MCF 10A (cell line): ENCODE data around the gene CCDC40. TPM values are rescaled to one million over a fixed set of nuclear protein-coding genes. Genes with fewer than 3 reads are reported as not detected.
"Not testable (repeated sequence)": the region's sequence is repeated elsewhere in the genome, so short reads cannot be mapped to it uniquely, and the experiment has no call there.

Experiments
- BruUV-seq: library from RNA; stranded (reverse); fragments of 400-500 nt; replicated peaks from 2 replicates; lab custom pipeline; 2021; lab: Mats Ljungman, UMichigan
- CTCF ChIA-PET: fragments of 300-600 bp; sonication (Branson Sonifier 250); formaldehyde crosslinking; extraction: SDS; loops from one replicate; lab custom pipeline; 2021; ENCODE audit warnings: antibody characterized with exemption, inconsistent platforms; lab: Yijun Ruan, JAX
- POLR2A ChIA-PET: fragments of 300-600, 350-650 bp; sonication (Branson Sonifier 250); formaldehyde crosslinking; extraction: SDS; loops from one replicate; lab custom pipeline; 2020; ENCODE audit warnings: antibody characterized with exemption, inconsistent platforms; lab: Yijun Ruan, JAX
- DNase-seq: peaks from one replicate; pipeline ENCODE4 v3.0.0-alpha.2; 2018; ENCODE audit not compliant: unreplicated experiment
- H3K27ac Mint-ChIP-seq: one replicate; pipeline ENCODE4 v1.8.0; 2022; ENCODE audit warnings: mild to moderate bottlenecking, low read depth, mixed read lengths; ENCODE audit not compliant: unreplicated experiment
- H3K27me3 Mint-ChIP-seq: one replicate; pipeline ENCODE4 v1.8.0; 2022; ENCODE audit warnings: mixed read lengths; ENCODE audit not compliant: insufficient read depth, unreplicated experiment
- H3K36me3 Mint-ChIP-seq: one replicate; pipeline ENCODE4 v1.8.0; 2022; ENCODE audit warnings: mild to moderate bottlenecking, moderate library complexity, mixed read lengths; ENCODE audit not compliant: insufficient read depth, unreplicated experiment
- H3K4me1 Mint-ChIP-seq: one replicate; pipeline ENCODE4 v1.8.0; 2022; ENCODE audit warnings: mixed read lengths; ENCODE audit not compliant: insufficient read depth, unreplicated experiment
- H3K4me3 Mint-ChIP-seq: one replicate; pipeline ENCODE4 v1.8.0; 2022; ENCODE audit warnings: mild to moderate bottlenecking, moderate library complexity, mixed read lengths; ENCODE audit not compliant: unreplicated experiment
- H3K9me3 Mint-ChIP-seq: one replicate; pipeline ENCODE4 v1.8.0; 2022; ENCODE audit warnings: mixed read lengths; ENCODE audit not compliant: unreplicated experiment
- intact Hi-C: fragments of 100-400 bp; cut with micrococcal nuclease; formaldehyde crosslinking; loops from 2 replicates; pipeline ENCODE4 v1.14.1; 2022
- total RNA-seq: library from RNA; stranded (reverse); gene quantifications from 2 replicates; pipeline ENCODE4 v1.2.3, GENCODE V29; 2022
- TF ChIP-seq, protein P1 (sequence below): fragments of 200-600 bp; IDR thresholded peaks from one replicate; pipeline ENCODE4 v1.8.0; 2022; ENCODE audit warnings: antibody characterized with exemption, mild to moderate bottlenecking; ENCODE audit not compliant: unreplicated experiment

Gene CCDC40
- total RNA-seq, 1 experiment from 2014 or later: 4.1 TPM

DNA sequence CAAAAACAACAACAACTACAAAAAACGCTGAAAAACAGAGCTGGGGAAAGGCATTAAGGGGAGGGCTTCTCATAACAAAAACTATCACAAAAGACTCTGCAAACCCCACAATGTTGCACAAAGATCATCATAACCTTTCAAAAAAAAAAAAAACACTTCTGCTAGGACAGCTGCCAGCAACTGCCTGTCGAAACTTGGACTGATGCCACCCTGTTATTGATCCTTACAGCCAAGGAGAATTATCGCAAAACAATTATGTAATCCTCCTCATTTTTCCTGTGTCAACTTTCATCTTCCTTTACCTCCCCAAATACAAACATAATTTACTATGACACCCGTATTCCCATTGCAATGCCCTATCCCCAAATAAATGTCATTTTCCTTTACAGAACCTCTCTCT, 9.3 kb downstream of the CCDC40 start:
- ChIA-PET POLR2A (interaction anchor here (1.4 kb wide), 1 partner anchor 56 kb away, joined by 5 read pairs; the partner anchor contains the start of gene GAA), CTCF (no interaction called here)
- H3K27ac Mint-ChIP-seq: no peak overlapping the region
- H3K9me3 Mint-ChIP-seq: no peaks in the 10 kb centered on the region
- no peaks in the 10 kb centered on the region for H3K27me3 Mint-ChIP-seq
- BruUV-seq: no TSS peak
- no peaks in the 10 kb centered on the region for H3K4me1 Mint-ChIP-seq
- no peak for DNase-seq
- no peak overlapping the region for H3K4me3 Mint-ChIP-seq
- no peaks in the 10 kb centered on the region for H3K36me3 Mint-ChIP-seq
- intact Hi-C loops: no loop called here
- TF ChIP-seq, protein P1, sequence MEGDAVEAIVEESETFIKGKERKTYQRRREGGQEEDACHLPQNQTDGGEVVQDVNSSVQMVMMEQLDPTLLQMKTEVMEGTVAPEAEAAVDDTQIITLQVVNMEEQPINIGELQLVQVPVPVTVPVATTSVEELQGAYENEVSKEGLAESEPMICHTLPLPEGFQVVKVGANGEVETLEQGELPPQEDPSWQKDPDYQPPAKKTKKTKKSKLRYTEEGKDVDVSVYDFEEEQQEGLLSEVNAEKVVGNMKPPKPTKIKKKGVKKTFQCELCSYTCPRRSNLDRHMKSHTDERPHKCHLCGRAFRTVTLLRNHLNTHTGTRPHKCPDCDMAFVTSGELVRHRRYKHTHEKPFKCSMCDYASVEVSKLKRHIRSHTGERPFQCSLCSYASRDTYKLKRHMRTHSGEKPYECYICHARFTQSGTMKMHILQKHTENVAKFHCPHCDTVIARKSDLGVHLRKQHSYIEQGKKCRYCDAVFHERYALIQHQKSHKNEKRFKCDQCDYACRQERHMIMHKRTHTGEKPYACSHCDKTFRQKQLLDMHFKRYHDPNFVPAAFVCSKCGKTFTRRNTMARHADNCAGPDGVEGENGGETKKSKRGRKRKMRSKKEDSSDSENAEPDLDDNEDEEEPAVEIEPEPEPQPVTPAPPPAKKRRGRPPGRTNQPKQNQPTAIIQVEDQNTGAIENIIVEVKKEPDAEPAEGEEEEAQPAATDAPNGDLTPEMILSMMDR: no peak

DNA sequence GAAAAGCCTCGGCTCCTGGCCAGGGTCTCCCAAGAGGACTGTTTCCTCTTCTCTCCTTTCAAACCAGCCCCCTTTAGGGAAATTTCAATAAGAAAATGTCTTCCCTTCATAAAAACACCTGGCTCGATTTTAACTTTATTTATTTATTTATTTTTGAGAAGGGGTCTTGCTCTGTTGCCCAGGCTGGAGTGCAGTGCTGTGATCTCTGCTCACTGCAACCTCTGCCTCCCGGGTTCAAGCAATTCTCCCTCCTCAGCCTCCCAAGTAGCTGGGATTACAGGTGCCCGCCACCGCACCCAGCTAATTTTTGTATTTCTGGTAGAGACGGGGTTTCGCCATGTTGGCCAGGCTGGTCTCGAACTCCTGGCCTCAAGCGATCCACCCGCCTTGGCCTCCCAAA, 10.3 kb downstream of the CCDC40 start:
- H3K27ac Mint-ChIP-seq, H3K4me1 Mint-ChIP-seq, POLR2A ChIA-PET, H3K4me3 Mint-ChIP-seq, BruUV-seq, H3K9me3 Mint-ChIP-seq, DNase-seq, H3K27me3 Mint-ChIP-seq, intact Hi-C loops, H3K36me3 Mint-ChIP-seq: not testable (repeated sequence)
- CTCF ChIA-PET: interaction anchor here (0.6 kb wide), 1 partner anchor 232 kb away, joined by 3 read pairs; no protein-coding TSS in a partner anchor

DNA sequence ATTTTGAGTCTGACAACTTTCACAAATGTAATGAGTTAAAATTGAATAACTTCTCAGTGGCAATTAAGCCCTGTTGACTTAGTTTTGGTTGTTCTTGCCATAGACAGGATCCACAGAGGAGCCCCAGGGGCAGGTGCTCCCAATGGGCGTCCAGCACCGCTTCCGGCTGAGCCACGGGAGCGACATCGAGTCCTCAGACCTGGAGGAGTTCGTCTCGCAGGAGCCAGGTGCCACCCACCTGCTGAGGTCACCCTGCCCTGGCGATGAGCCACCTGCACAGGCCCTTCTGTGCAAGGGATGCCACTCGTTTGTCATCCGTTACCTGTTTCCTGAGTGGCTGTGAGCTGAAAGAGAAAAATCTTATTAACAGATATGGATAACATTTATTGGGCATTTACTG, 10.7 kb downstream of the CCDC40 start:
- no peak for DNase-seq
- no peaks in the 10 kb centered on the region for H3K27me3 Mint-ChIP-seq
- H3K27ac Mint-ChIP-seq: no peak overlapping the region
- H3K9me3 Mint-ChIP-seq: no peaks in the 10 kb centered on the region
- POLR2A ChIA-PET: no interaction called here
- intact Hi-C loops: no loop called here
- no TSS peak for BruUV-seq
- no peaks in the 10 kb centered on the region for H3K36me3 Mint-ChIP-seq
- TF ChIP-seq, protein P1: no peak
- CTCF ChIA-PET: no interaction called here
- no peaks in the 10 kb centered on the region for H3K4me1 Mint-ChIP-seq
- H3K4me3 Mint-ChIP-seq: no peak overlapping the region

- no peaks in the 10 kb centered on the region for H3K9me3 Mint-ChIP-seq
- H3K4me1 Mint-ChIP-seq: no peaks in the 10 kb centered on the region
- no peaks in the 10 kb centered on the region for H3K36me3 Mint-ChIP-seq
- H3K4me3 Mint-ChIP-seq: no peak overlapping the region
- H3K27ac Mint-ChIP-seq: no peak overlapping the region
- no peaks in the 10 kb centered on the region for H3K27me3 Mint-ChIP-seq
- intact Hi-C loops: no loop called here
- ChIA-PET CTCF (interaction anchor here (0.9 to 1.3 kb wide), 2 partner anchors 32 to 42 kb away, joined by 3 to 6 read pairs; no protein-coding TSS in a partner anchor), POLR2A (no interaction called here)
- no TSS peak for BruUV-seq
- TF ChIP-seq, protein P1: no peak
- DNase-seq: no peak
Measured at GRCh38 chr17:80049986-80050385, 13.5 kb downstream of the CCDC40 start.

- TF ChIP-seq, protein P1: no peak
- intact Hi-C loops: no loop called here
- DNase-seq: no peak
- Mint-ChIP-seq H3K9me3 (no peaks in the 10 kb centered on the region), H3K4me1 (no peaks in the 10 kb centered on the region), H3K27ac (no peak overlapping the region), H3K36me3 (no peaks in the 10 kb centered on the region), H3K27me3 (no peaks in the 10 kb centered on the region), H3K4me3 (no peak overlapping the region)
- CTCF ChIA-PET: no interaction called here
- BruUV-seq: no TSS peak
- POLR2A ChIA-PET: no interaction called here
Measured at GRCh38 chr17:80050706-80051105, 14.3 kb downstream of the CCDC40 start.
